ENCODE results near the gene RGS7.
"Not testable (repeated sequence)": the region's sequence is repeated elsewhere in the genome, so short reads cannot be mapped to it uniquely, and the experiment has no call there.

Gene RGS7

GRCh38 chr1:240776237-240776636 is 580.8 kb downstream of the RGS7 start:
- Histone ChIP-seq H3K4me3 (no peak overlapping the region), H3K27ac (no peak overlapping the region)
- no peak for TF ChIP-seq CTCF (IDR thresholded peaks at IDR 0.05)
- DNase-seq (ENCODE audit: low spot score): no peak

GRCh38 chr1:240772131-240772530 is 584.9 kb downstream of the RGS7 start:
- H3K27ac ChIP-seq: no peak overlapping the region
- TF ChIP-seq CTCF (IDR thresholded peaks at IDR 0.05): no peak
- no peak for DNase-seq (ENCODE audit: low spot score)
- H3K4me3 ChIP-seq: no peak overlapping the region

- DNase-seq (ENCODE audit: low spot score): no peak
- no peak for TF ChIP-seq CTCF (IDR thresholded peaks at IDR 0.05)
- Histone ChIP-seq H3K4me3 (no peak overlapping the region), H3K27ac (no peak overlapping the region)
Observed at GRCh38 chr1:240771450-240771849, 585.6 kb downstream of the RGS7 start.

- no peak for DNase-seq (ENCODE audit: low spot score)
- Histone ChIP-seq H3K4me3 (no peak overlapping the region), H3K27ac (no peak overlapping the region)
- no peak for TF ChIP-seq CTCF (IDR thresholded peaks at IDR 0.05)
Observed at GRCh38 chr1:240768979-240769378, 588.0 kb downstream of the RGS7 start.

- no peak for TF ChIP-seq CTCF (IDR thresholded peaks at IDR 0.05)
- no peak for DNase-seq (ENCODE audit: low spot score)
- Histone ChIP-seq H3K4me3 (no peak overlapping the region), H3K27ac (no peak overlapping the region)
Observed at GRCh38 chr1:240766831-240767230, 590.2 kb downstream of the RGS7 start.

GRCh38 chr1:240765732-240766363 is 591.2 kb downstream of the RGS7 start:
- no peak for DNase-seq (ENCODE audit: low spot score)
- H3K4me3 ChIP-seq: no peak overlapping the region
- no peak for TF ChIP-seq CTCF (IDR thresholded peaks at IDR 0.05)
- no peak overlapping the region for H3K27ac ChIP-seq

- no peak for TF ChIP-seq CTCF (IDR thresholded peaks at IDR 0.05)
- no peak for DNase-seq (ENCODE audit: low spot score)
- no peak overlapping the region for H3K27ac ChIP-seq
- no peak overlapping the region for H3K4me3 ChIP-seq
Observed at GRCh38 chr1:240763771-240764170, 593.2 kb downstream of the RGS7 start.

- DNase-seq (ENCODE audit: low spot score); H3K4me3 ChIP-seq; H3K27ac ChIP-seq: not testable (repeated sequence)
Observed at GRCh38 chr1:240763095-240763494, 593.9 kb downstream of the RGS7 start.

- not testable (repeated sequence) for H3K27ac ChIP-seq; DNase-seq (ENCODE audit: low spot score); H3K4me3 ChIP-seq
Observed at GRCh38 chr1:240762471-240762987, 594.5 kb downstream of the RGS7 start.

GRCh38 chr1:240758777-240759176 is 598.2 kb downstream of the RGS7 start:
- DNase-seq (ENCODE audit: low spot score); H3K4me3 ChIP-seq; H3K27ac ChIP-seq: not testable (repeated sequence)

All from coronary artery (tissue), 2 donors.